Coronary artery (tissue), 2 donors: ENCODE data around the gene DOHH.
A peak's percentile ranks its signal among the peaks of the same experiment; 100 is the strongest.

Source experiments
- DNase-seq: peaks from one replicate; pipeline ENCODE4 v3.0.0-alpha.2; 2017; ENCODE audit warnings: low spot score
- H3K27ac ChIP-seq, 2 donors: fragments of 200-600 bp; sonication (generic); one replicate each; pipeline ENCODE4 v1.5.1; 2016 to 2019
- H3K4me3 ChIP-seq: fragments of 200-600 bp; sonication (generic); 2 replicates; pipeline ENCODE4 v1.5.1; 2016; ENCODE audit warnings: mild to moderate bottlenecking, moderate library complexity
- CTCF ChIP-seq: fragments of 200-600 bp; sonication (generic); IDR thresholded peaks from one replicate; pipeline ENCODE4 v1.5.1; 2019; ENCODE audit warnings: antibody characterized with exemption

The DOHH gene

GRCh38 chr19:3545669-3546034 lies 45.2 kb upstream of the DOHH start:
- DNase-seq, result no peak
- no peak overlapping the region for H3K4me3 ChIP-seq
- H3K27ac ChIP-seq, result no peak overlapping the region
- no peak for TF ChIP-seq CTCF

DNA sequence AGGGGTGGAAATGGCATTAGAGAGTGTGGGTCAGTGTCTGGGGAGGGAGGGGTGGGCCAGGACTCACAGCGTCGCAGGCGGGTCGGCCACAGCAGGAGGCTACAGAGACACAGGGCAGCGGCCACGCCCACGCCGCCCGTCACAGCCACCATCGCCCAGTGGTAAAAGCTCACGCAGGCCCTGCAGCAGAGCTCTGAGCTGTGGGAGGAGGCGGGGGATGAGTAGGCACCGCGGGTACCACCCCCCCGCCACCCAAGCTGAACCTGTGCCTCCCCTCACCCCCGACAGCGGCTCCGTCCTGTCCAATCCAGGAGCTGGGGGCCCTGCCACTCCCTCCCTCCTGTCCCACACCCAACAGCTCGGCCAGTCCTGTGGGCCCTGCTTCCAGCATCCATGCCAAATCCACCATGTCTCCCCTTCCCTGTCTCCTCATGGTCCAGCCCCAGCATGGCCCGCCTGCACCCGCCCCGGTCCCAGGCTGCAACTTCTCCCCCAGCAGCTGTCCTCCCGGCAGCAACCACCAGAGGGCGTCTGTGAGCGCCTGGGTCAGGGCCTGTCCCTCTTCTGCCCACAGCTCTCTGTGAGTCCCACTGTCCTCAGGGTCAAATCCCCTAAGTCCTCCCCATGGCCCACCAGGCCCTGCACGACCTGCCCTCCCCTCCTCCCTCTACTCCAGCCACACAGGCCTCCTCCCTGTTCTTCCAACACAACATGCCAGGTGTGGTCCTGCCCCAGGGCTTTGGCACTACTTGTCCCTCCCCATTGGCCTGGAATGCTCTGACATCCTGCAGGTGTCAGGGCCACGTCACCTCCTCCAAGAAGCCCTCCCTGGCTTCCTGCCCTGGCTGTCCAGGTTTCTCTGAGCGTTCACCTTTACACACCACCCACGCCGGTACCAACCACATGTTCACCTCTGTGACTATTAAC lies 44.5 kb upstream of the DOHH start:
- Histone ChIP-seq H3K27ac (no peak overlapping the region), H3K4me3 (no peak overlapping the region)
- no peak for DNase-seq
- peak; percentile 75 for TF ChIP-seq CTCF

DNA sequence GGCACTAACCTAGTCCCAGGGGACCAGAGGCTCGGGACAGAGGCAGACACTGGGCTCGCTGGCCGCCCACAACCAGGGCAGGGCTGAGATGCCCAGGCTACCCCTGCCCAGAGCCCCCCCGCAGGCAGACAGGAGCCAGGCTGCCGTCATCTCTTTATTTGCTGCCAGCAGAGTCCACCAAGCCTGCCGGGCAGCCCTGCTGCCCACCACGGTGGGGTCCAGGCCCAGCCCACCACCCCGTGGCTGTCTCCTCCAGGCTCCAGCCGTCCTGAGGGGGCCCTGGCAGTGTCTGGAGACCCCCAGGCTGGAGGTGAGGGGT lies 43.5 kb upstream of the DOHH start:
- no peak for DNase-seq
- no peak overlapping the region for H3K27ac ChIP-seq
- TF ChIP-seq CTCF, result no peak
- H3K4me3 ChIP-seq, result no peak overlapping the region

DNA sequence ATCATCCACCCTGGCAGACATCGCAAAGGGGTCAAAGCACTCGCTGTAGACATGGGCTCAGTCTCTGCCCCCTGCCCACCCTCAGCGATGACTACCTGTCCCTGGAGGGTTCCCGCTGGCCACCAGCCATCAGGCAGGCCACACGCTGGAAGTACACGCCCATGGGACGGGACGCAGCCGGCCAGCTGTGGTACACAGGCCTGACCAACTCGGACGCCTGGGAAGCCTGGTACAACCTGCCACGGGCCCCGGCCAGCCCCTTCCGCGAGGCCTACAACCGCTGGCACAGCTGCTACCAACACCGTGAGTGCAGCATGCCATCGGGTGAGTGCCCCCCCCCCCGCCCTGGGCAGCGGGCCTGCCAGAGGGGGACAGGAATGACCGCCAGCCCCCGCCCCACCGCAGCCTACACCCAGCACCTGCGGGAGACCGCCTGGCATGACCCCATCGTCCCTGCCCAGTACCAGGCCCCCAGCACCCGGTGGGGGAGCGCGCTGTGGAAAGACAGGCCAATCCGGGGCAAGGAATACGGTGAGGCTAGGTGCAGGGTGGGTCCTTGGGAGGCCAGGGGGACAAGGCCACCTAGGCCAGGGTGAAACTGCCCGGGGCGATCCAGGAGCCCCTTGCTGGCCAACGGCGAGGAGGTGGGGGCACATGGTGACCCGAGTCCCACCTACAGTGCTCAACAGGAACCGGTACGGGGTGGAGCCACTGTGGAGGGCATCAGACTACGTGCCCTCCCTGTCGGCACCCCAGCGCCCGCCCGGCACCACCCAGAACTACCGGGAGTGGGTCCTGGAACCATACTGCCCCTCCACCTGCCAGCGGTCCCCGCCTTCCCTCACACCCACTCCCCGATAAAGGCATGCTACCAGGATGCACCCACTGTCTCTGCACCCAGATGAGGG lies 42.9 kb upstream of the DOHH start:
- H3K4me3 ChIP-seq, result no peak overlapping the region
- TF ChIP-seq CTCF, result no peak
- peak overlapping the region; percentile 36 to 60 for H3K27ac ChIP-seq
- DNase-seq, result no peak

DNA sequence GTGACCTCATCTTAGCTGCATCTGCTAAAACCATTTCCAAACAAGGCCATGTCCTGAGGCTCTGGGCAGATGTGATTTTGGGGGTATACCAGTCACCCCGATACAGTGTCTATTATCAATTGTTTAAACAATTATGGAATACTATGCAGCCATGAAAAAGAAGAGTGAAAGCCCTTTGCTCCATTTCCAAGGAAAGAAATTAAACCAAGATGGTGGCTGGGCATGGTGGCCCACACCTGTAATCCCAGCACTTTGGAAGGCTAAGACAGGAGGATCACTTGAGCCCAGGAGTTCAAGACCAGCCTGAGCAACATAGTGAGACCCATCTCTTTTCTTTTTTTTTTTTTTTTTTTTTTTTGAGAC lies 39.3 kb upstream of the DOHH start:
- H3K4me3 ChIP-seq, result no peak overlapping the region
- DNase-seq, result no peak
- no peak for TF ChIP-seq CTCF
- H3K27ac ChIP-seq, result no peak overlapping the region

DNA sequence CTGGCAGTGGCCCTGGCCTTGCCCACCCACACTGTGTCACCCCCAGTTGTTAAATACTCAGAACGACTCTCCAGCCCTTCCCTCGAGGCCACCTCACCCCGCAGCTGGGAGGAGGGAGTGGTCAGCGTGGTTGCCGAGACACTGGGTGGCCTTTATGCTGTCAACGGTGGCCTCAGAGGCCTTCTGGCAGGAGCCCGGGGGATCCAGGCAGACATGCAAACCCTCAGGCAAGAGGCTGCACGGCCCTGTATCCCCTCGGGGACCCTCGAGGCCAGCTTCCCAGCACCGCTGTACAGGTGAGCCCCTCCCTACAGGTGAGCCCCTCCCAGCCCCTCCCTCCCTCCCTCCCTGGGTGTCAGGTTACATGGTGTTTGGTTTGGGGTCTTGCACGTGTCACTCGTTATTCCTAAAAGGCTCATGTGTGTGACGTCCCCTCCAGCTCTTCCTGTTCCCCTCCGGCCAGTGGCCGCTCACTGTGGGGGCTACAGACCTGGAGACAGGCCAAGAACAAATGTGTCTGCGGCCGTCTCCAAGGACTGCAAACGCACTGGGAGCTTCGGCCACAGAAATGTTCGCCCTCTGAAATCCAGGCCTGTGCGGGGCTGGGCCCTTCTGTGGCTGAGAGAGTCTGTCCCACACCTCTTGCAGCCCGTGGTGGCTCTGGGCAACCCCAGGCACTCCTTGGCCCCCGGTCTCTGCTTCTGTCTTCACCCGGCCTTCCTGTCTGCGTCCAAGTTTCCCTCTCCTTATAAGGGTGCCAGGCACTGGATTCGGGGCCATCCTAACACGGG lies 38.7 kb upstream of the DOHH start, which contains the start of gene TEKTIP1:
Gene TEKTIP1, plus strand, starts transcription at position 210 of the 791 bp plus-strand sequence. Its CDS starts 4 bp downstream, at position 214.
- no peak for TF ChIP-seq CTCF
- Histone ChIP-seq H3K27ac (peak within 1 kb of the TSS in 1 of 2 donors; percentile 4), H3K4me3 (no peak within 1 kb of the TSS)
- DNase-seq, result no peak
